ENCODE measurements around the gene LY6G6C. TPM values are rescaled to one million over a fixed set of nuclear protein-coding genes. Genes with fewer than 3 reads are reported as not detected.

The LY6G6C gene
- total RNA-seq, 3 donors from 2014 or later: not detected

- Histone ChIP-seq H3K36me3 (peaks cover 6% of the 10 kb centered on the region), H3K27ac (peak overlapping the region; percentile 58 to 97), H3K9me3 (no peaks in the 10 kb centered on the region), H3K4me3 (no peak overlapping the region), H3K27me3 (no peaks in the 10 kb centered on the region), H3K4me1 (peaks cover 0 to 5% of the 10 kb centered on the region in 2 donors)
- DNase-seq (ENCODE audit: low spot score in 2 of 2): no peak
- intact Hi-C loops (cut with DNase I; ENCODE audit: low total_unique reads): loop anchor here (5.0 kb wide), 1 partner anchor 105 kb away; no protein-coding TSS in a partner anchor
- TF ChIP-seq POLR2A (IDR thresholded peaks at IDR 0.05): no peak
- TF ChIP-seq POLR2AphosphoS5 (IDR thresholded peaks at IDR 0.05): no peak
- no peak for TF ChIP-seq CTCF (IDR thresholded peaks at IDR 0.05)
These were observed 5.6 kb upstream of the LY6G6C start for GRCh38 chr6:31727034-31727716.

- H3K27ac ChIP-seq: peak overlapping the region in 1 of 2 donors; percentile 12
- no peaks in the 10 kb centered on the region for H3K9me3 ChIP-seq
- intact Hi-C loops (cut with DNase I; ENCODE audit: low total_unique reads): loop anchor here (5.0 kb wide), 1 partner anchor 107 kb away; no protein-coding TSS in a partner anchor
- H3K27me3 ChIP-seq: no peaks in the 10 kb centered on the region
- no peak for DNase-seq (ENCODE audit: low spot score in 2 of 2)
- peaks cover 0 to 4% of the 10 kb centered on the region in 2 donors for H3K4me1 ChIP-seq
- TF ChIP-seq POLR2A (IDR thresholded peaks at IDR 0.05): no peak
- TF ChIP-seq POLR2AphosphoS5 (IDR thresholded peaks at IDR 0.05): no peak
- TF ChIP-seq CTCF (IDR thresholded peaks at IDR 0.05): no peak
- H3K4me3 ChIP-seq: no peak overlapping the region
- peaks cover 6% of the 10 kb centered on the region for H3K36me3 ChIP-seq
These were observed 4.2 kb upstream of the LY6G6C start for GRCh38 chr6:31725502-31726350.

GRCh38 chr6:31723980-31724691 lies 2.6 kb upstream of the LY6G6C start:
- Histone ChIP-seq H3K4me3 (no peak overlapping the region), H3K4me1 (no peaks in the 10 kb centered on the region), H3K27ac (no peak overlapping the region), H3K27me3 (no peaks in the 10 kb centered on the region), H3K9me3 (no peaks in the 10 kb centered on the region), H3K36me3 (peaks cover 6% of the 10 kb centered on the region)
- DNase-seq (ENCODE audit: low spot score in 2 of 2): no peak
- intact Hi-C loops (cut with DNase I; ENCODE audit: low total_unique reads): no loop called here
- TF ChIP-seq POLR2A (IDR thresholded peaks at IDR 0.05) (no peak), POLR2AphosphoS5 (IDR thresholded peaks at IDR 0.05) (no peak), CTCF (IDR thresholded peaks at IDR 0.05) (no peak)

GRCh38 chr6:31723245-31723979 lies 1.9 kb upstream of the LY6G6C start, which contains the start of gene MPIG6B:
MPIG6B (plus strand) TSS chr6:31723373; CDS start chr6:31723384, 11 bp downstream.
- DNase-seq (ENCODE audit: low spot score in 2 of 2): no peak
- no peak within 1 kb of the TSS for H3K4me3 ChIP-seq
- no peaks in the 10 kb centered on the region for H3K4me1 ChIP-seq
- no peaks in the 10 kb centered on the region for H3K27me3 ChIP-seq
- TF ChIP-seq CTCF (IDR thresholded peaks at IDR 0.05) (no peak), POLR2AphosphoS5 (IDR thresholded peaks at IDR 0.05) (no peak), POLR2A (IDR thresholded peaks at IDR 0.05) (no peak)
- no peak within 1 kb of the TSS for H3K27ac ChIP-seq
- intact Hi-C loops (cut with DNase I; ENCODE audit: low total_unique reads): no loop called here
- peaks cover 6% of the 10 kb centered on the region for H3K36me3 ChIP-seq
- H3K9me3 ChIP-seq: no peaks in the 10 kb centered on the region

Data from breast epithelium (tissue), 4 donors.